Ascending aorta (tissue), 2 donors: Measurements from ENCODE around the gene AKNA. TPM values are rescaled to one million over a fixed set of nuclear protein-coding genes. Genes with fewer than 3 reads are reported as not detected.

Experiments
- DNase-seq, 2 donors: peaks; one replicate each; pipeline ENCODE4 v3.0.0-alpha.2; 2019; ENCODE audit warnings: low spot score in 2 of 2
- H3K27ac ChIP-seq, 2 donors: fragments of 200-600 bp; sonication (generic); one replicate each; pipeline ENCODE4 v1.5.1; 2016 to 2017; ENCODE audit warnings: mild to moderate bottlenecking in 1 of 2
- H3K27me3 ChIP-seq: fragments of 200-600 bp; sonication (generic); one replicate; pipeline ENCODE4 v1.5.1; 2017
- H3K36me3 ChIP-seq, 2 donors: fragments of 200-600 bp; sonication (generic); one replicate each; pipeline ENCODE4 v1.5.1; 2016
- H3K4me1 ChIP-seq, 2 donors: fragments of 200-600 bp; sonication (generic); one replicate each; pipeline ENCODE4 v1.5.1; 2016 to 2017; ENCODE audit warnings: mild to moderate bottlenecking in 1 of 2
- H3K4me3 ChIP-seq, 2 donors: fragments of 200-600 bp; sonication (generic); one replicate each; pipeline ENCODE4 v1.5.1; 2016 to 2017; ENCODE audit warnings: mild to moderate bottlenecking in 1 of 2
- H3K9me3 ChIP-seq, 2 donors: fragments of 200-600 bp; sonication (generic); one replicate each; pipeline ENCODE4 v1.5.1; 2016
- CTCF ChIP-seq, 3 experiments: fragments of 200-600 bp in 2 of 3; fragments of 450-650 bp in 1 of 3; sonication (generic) in 2 of 3; IDR thresholded peaks; one replicate each; pipeline ENCODE4 v1.5.1; 2016 to 2019; ENCODE audit warnings: antibody characterized with exemption in 3 of 3, mild to moderate bottlenecking in 1 of 3, moderate library complexity in 1 of 3
- intact Hi-C: fragments of 100-400 bp; cut with DNase I; formaldehyde crosslinking; loops from one replicate; pipeline ENCODE4 v1.15.1; 2023
- total RNA-seq: library from RNA; depleted of rRNA; stranded (reverse); fragments of >200 nt; gene quantifications from one replicate; pipeline ENCODE4 v1.1.0, GENCODE V29; 2016

AKNA gene
- total RNA-seq, 1 donor from 2014 or later: 87.9 TPM

- Histone ChIP-seq H3K36me3 (peaks cover 9 to 15% of the 10 kb centered on the region in 2 donors), H3K27me3 (no peaks in the 10 kb centered on the region), H3K4me3 (no peak overlapping the region), H3K9me3 (peaks cover 4 to 6% of the 10 kb centered on the region in 2 donors), H3K4me1 (no peaks in the 10 kb centered on the region), H3K27ac (no peak overlapping the region)
- intact Hi-C loops: loop anchor here (1.0 kb wide), 3 partner anchors 136 to 209 kb away; partner anchors contain the start of gene COL27A1
- peak; percentile 89 to 96 (median 93) for TF ChIP-seq CTCF (IDR thresholded peaks at IDR 0.05)
- DNase-seq: peak in 1 of 2 donors; percentile 86
Observed at GRCh38 chr9:114291064-114291474, 96.7 kb downstream of the AKNA start.

GRCh38 chr9:114290561-114290986 lies 97.2 kb downstream of the AKNA start:
- intact Hi-C loops: no loop called here
- Histone ChIP-seq H3K4me3 (no peak overlapping the region), H3K27ac (no peak overlapping the region), H3K27me3 (no peaks in the 10 kb centered on the region), H3K36me3 (peaks cover 9 to 13% of the 10 kb centered on the region in 2 donors), H3K4me1 (no peaks in the 10 kb centered on the region), H3K9me3 (peaks cover 4 to 6% of the 10 kb centered on the region in 2 donors)
- DNase-seq: peak in 1 of 2 donors; percentile 51
- no peak for TF ChIP-seq CTCF (IDR thresholded peaks at IDR 0.05)

- peaks cover 2 to 4% of the 10 kb centered on the region in 2 donors for H3K9me3 ChIP-seq
- intact Hi-C loops: no loop called here
- H3K27me3 ChIP-seq: no peaks in the 10 kb centered on the region
- peaks cover 0 to 4% of the 10 kb centered on the region in 2 donors for H3K4me1 ChIP-seq
- no peak overlapping the region for H3K27ac ChIP-seq
- peak in 1 of 2 donors; percentile 58 for DNase-seq
- no peak for TF ChIP-seq CTCF (IDR thresholded peaks at IDR 0.05)
- H3K4me3 ChIP-seq: no peak overlapping the region
- peaks cover 5 to 6% of the 10 kb centered on the region in 2 donors for H3K36me3 ChIP-seq
Observed at GRCh38 chr9:114289571-114290481, 98.0 kb downstream of the AKNA start.

- Histone ChIP-seq H3K9me3 (no peaks in the 10 kb centered on the region), H3K4me3 (no peak overlapping the region), H3K27me3 (no peaks in the 10 kb centered on the region), H3K4me1 (peaks cover 0 to 4% of the 10 kb centered on the region in 2 donors), H3K27ac (no peak overlapping the region), H3K36me3 (no peaks in the 10 kb centered on the region)
- intact Hi-C loops: no loop called here
- no peak for TF ChIP-seq CTCF (IDR thresholded peaks at IDR 0.05)
- peak in 1 of 2 donors; percentile 58 for DNase-seq
Observed at GRCh38 chr9:114289106-114289505, 98.7 kb downstream of the AKNA start.

GRCh38 chr9:114288193-114289091 lies 99.3 kb downstream of the AKNA start:
- H3K27ac ChIP-seq: no peak overlapping the region
- peak in 1 of 2 donors; percentile 60 for DNase-seq
- peaks cover 0 to 4% of the 10 kb centered on the region in 2 donors for H3K4me1 ChIP-seq
- intact Hi-C loops: no loop called here
- no peak overlapping the region for H3K4me3 ChIP-seq
- TF ChIP-seq CTCF (IDR thresholded peaks at IDR 0.05): no peak
- H3K9me3 ChIP-seq: no peaks in the 10 kb centered on the region
- no peaks in the 10 kb centered on the region for H3K27me3 ChIP-seq
- no peaks in the 10 kb centered on the region for H3K36me3 ChIP-seq
